NCI-H1436 treated with DMSO at 0.1 percent for 48 hours (cell line): ENCODE measurements around the gene ANKRD65.
"Not testable (repeated sequence)": the region's sequence is repeated elsewhere in the genome, so short reads cannot be mapped to it uniquely, and the experiment has no call there.

Source experiments
- DNase-seq: peaks from one replicate; lab custom pipeline; 2025; lab: John Stamatoyannopoulos, UW

The ANKRD65 gene

DNA sequence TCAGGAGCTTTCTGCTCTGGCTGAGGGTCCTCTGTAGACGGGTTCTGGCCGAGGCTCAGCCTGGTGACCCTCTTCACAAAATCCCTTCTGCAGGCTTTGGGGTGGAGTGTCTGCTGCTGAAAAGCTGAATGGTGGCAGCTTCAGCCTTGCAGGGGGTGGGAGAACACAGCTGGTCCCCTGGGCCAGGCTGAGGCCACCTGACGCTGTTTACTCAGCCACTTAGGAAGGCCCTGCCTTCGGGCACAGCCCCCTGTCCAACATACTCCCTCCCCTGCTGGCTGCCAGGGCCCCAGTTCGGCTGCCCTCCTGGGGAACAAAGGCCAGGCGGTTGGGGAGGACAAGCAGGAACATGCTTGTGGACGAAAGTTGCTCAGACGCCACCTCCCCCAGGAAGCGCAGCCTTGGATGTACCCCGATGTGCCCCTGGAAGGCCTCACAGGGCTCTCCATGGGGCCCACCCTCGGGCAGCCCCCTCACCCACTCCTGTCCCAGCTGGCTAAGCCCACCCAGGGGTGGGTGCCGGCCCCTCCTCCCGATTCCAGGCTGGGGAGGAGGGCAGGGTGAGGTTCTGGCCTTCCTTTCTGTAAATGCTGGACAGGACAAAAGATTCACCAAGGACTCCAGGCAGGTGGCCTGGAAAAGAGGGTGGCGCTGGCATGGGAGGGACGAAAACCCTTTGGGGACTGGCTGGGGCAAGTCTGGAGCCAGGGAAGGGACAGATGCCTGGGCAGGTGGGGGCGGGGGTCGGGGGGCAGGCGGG lies at the start of gene ANKRD65:
Gene ANKRD65 (minus strand): TSS at position 130 of the 760 bp plus-strand sequence. CDS start 271 bp downstream, outside the sequence.
- no peak for DNase-seq

DNA sequence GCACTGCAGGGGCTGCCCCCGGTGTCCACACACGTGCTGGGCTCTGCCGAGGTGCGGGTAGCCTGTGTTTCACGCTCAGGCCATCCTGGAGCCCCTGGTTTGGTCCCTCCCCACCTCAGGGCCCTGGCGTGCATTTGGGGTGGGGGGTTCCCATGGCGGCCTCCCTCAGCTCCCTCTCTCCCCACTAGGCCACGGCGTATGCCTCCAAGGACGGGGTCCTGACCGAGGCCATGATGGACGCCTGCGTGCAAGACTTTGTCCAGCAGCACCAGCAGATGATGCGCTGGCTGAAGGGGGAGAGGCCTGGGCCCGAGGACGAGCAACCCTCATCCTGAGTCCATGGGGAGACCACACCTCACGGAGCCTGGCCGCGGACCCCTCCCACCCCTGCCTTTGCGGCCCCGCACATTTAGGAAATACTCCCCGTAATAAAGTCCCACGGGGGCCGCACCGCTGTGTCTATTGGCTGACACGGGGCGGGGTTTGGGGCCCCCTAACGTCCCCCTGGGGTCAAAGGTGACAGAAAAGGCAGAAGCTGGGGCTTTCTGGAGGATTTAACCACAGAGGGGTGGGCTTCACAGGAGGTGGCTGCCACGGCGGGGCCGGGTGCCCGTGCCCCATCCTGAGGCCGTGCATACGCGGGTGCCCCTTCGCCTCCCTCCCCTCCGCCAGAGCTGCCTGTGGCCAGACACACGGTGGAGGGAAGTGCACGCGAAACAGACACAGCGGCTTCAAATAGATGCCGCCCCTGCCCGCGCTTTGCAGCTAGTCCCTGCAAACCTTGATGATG lies 47.3 kb upstream of the ANKRD65 start:
- not testable (repeated sequence) for DNase-seq

DNA sequence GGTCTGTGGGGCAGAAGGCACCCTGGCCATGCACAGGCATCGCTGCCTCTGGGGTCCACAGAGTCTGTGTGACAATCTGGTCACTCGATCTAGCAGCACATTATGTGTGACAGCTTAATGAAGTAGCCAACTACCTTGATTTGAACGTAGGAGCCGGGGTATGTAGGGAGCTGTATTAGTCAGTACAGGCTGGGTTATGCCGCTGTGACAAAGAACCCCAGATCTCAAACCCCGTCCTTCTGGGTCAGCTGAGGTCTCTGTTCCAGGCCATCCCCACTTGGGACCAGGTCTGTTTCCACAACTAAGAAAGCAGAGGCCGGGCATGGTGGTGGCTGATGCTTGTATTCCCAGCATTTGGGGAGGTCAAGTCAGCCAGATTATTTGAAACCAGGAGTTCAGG lies 42.2 kb upstream of the ANKRD65 start:
- DNase-seq: no peak

DNA sequence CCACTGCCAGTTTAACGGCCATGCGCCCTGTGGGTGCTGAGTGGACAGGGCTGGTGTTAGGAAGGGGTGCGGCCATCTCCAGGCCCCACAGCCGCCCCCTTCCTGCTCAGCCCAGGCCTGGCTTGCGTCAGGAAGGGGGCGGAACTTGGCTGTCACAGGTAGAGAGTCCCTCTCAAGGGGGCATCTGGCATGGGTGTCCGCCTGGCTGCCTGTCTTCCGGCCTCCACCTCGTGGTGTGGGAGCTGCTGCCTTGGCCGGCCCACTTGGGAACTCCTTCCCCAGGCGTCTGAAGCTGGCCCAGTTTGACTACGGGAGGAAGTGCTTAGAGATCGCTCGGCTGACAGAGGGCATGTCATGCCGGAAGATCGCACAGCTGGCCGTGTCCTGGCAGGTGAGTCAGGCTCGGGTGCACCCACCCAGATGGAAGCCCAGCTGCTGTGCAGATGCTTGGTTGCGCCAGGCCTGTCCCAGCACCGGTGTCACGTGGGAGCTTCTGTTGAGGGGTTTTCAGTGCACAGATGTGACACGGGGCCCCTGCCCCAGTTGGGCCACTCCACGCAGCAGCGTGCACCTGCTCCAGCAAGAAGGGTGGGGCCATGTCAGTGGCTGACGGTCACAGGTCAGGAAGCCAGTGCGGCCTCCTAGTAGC lies 41.4 kb upstream of the ANKRD65 start:
- DNase-seq: no peak

DNA sequence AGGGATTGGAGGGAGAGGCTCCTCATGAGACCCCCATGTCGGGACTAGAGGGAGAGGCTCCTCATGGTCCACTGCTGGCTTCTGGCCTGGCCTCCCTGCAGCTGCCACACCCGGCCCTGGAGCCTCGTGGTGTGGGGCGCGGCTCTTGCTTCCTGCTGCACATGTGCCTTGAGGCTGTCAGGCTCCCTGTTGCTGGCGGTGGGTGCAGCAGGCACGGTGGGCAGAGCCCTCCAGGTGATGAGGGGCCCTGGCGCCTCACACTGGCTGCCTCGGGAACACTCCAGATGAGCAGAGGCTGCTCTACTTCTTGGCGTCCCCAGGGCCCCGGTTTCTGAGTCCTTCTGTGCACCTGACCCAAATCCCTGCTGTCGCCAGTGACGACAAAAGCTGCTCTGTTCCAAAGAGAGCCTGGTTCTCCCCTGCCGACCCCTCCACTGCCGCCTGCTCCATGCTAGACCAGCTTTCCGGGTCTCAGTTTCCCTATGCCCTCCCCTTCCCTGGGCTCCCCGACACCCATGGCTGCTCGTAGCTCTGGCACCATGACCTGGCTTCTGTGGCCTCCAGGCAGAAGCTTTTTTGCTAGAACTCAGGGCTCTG lies 40.7 kb upstream of the ANKRD65 start:
- no peak for DNase-seq

DNA sequence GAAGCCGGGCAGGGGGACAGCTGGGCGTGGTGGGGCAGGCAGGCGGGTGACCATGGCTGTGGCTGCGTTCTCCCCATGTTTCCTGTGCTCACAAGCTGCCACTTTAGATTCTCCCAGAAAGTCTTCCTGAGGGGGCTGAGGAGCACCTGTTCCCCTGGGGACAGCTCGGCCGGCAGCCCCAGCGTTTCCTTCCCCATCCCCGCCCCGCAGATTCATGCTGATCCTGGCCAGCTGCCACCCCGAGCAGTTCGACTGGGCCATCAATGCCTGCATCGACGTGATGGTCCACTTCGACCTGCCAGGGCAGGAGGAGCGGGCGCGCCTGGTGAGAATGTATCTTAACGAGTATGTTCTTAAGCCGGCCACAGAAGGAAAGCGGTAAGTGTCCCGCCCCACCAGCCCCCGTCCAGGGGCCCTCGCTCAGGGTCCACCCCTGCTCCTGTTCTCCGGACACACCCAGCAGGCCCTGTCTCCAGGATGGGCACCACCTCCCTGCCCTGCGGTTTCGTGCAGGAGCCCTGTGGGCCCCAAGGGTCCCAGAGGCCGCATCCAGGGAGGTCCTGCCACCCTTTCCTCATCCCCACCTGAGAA lies 39.6 kb upstream of the ANKRD65 start:
- no peak for DNase-seq

DNA sequence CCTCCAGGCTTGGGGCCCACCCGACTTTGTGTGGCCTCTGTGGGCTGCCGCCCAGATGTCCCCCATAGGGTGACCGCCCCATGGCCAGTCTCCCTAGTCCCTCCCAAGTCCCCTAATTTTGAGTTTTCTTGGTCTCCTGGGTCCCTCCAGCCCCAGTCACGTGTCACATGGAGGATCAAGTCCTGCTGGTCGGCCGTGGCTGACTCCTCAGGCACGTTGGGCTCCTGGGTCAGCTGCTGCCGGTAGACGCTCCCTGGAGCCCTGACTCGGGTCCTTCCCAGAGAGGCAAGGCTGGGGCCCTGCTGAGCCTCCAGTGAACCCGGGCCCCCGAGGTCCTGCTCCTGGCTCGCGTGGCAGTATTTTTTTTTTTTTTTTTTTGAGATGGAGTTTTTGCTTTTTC lies 38.6 kb upstream of the ANKRD65 start:
- not testable (repeated sequence) for DNase-seq

DNA sequence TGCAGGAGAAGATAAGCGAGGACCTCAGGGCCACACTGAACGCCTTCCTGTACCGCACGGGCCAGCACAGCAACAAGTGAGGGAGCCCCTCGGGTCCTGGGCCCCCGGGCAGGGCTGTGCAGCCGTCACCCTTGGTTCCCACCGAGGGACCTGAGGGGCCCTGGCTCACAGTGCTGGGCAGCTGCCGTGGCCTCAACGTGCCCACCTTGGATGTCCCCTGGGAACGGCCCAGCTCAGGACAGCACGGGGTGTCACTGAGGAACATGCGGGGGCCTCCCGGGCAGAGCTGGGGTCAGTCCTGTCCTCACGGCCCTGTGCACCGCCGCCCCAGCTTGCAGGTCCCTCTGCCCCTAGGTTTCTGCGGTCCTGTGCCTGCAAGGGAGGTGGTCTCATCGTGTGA lies 38.1 kb upstream of the ANKRD65 start:
- not testable (repeated sequence) for DNase-seq

DNA sequence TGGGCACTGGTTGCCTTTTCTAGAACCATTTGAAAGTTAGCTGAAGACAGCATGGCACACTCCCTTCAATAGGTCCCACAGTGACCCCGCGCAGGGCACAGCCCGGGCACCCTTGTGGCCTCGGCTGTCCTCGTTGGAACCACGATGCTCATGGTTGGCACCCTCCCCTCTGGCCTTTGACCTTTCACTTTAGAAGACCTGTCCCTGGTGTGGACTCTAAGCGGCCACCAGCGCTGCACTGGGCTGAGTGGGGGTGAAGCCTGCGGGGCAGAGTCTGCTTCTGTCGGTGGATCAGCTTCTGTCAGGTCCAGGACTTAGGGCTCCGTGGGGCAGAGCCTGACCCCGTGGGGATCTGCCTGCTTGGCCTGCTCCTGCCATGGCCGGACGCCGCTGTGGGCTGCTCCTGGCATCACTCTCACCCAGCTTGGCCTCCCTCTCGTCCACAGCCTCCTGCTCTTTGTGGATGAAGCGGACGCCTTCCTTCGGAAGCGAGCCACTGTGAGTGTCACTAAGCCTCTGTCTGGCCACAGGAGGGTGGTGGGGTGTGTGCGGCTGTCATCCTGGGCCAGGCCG lies 35.7 kb upstream of the ANKRD65 start:
- not testable (repeated sequence) for DNase-seq

DNA sequence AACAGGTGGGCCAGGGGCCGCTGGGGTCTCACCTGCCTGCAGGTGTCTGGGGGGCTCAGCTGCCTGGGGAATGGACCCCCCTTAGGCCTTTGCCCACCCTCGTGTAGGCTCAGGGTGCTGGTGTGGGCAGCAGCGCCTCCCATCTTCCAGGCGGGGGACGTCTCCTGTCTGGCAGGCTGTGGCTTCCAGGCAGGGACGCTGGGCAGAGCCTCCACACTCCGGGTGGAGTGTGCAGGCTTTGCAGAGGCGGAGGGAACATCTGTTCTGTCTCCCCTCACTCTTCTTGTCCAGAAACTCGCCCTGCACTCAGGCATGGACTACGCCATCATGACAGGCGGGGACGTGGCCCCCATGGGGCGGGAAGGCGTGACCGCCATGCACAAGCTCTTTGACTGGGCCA lies 34.9 kb upstream of the ANKRD65 start:
- not testable (repeated sequence) for DNase-seq

DNA sequence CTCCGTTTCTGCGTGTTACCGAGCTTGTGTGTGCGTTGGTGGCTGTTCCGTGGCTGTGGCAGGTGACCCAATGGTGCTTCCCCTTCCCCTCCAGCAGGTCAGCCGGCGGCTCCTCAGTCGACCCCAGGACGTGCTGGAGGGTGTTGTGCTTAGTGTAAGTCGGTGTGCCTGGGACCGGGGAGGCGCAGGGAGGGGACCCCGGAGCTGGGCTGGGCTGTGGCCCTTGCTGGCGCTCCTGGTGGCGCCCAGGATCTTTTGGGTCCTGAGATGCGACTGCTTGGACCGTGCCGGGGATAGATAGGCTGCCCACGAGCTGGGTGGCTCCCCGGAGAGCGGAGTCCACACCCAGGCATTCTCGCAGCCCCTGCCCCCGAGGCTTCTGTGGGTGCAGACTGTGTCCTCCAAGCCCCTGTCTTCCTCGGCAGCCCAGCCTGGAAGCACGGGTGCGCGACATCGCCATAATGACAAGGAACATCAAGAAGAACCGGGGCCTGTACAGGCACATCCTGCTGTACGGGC lies 34.3 kb upstream of the ANKRD65 start:
- no peak for DNase-seq

DNA sequence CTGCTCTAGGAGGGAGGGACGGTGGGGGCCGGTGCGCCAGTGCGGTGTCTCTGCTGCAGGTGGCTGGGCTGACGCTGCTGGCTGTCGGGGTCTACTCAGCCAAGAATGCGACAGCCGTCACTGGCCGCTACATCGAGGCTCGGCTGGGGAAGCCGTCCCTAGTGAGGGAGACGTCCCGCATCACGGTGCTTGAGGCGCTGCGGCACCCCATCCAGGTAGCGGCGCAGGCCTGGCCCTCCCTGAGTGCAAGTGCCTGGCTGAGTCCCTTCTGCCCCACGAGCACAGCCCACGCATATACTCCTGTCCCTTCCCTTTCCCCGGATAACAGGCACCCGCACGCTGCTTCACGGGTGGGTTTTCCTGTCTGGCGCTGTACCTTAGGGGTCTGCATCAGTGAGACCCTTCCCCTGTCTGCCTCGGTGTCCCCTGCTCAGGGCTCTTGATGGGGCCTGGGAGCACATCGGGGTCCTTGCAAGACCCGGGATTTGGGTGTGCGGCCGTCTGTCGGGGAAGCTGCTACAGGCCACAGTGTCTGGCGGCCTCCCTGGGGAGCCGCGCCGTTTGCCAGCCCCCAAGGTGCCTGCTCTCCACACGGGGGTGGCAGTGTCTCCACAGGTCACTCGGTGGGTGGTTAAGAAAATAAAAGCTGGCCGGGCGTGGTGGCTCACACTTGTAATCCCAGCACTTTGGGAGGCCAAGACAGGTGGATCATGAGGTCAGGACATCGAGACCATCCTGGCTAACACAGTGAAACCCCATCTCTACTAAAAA lies 33.4 kb upstream of the ANKRD65 start:
- not testable (repeated sequence) for DNase-seq

DNA sequence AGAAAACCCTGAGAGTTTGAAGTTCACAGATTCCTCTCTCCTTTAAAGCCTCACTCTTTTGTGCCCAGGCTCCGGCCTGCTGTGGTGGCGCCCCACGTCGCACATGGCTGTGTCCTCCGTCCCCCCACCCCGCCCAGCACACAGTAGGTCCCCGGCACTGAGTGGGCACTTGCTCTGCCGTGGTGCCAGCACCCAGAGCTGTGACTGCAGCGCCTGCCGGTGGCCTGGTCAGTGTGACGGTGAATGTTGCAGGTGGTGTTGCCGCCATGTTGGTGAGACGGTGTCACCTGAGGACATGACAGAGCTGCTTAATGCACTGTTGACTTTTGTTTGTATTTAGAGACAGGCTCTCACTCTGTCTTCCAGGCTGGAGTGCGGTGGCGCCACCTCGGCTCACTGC lies 31.8 kb upstream of the ANKRD65 start:
- DNase-seq: no peak

DNA sequence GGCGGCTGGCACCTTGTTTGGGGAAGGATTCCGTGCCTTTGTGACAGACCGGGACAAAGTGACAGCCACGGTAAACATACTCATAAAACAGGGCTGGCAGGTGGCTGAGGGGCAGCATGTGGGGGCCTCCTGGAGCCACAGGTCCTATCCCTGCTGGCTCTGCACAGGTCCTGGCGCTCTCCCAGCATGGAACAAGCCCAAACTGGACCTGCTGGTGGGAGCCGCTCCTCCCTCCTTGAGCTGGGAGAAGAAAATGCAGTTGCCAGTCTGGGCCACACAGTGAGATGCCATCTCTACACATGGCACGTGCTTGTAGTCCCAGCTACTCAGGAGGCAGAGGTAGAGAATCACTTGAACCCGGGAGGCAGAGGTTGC lies 31.3 kb upstream of the ANKRD65 start:
- DNase-seq: not testable (repeated sequence)

DNA sequence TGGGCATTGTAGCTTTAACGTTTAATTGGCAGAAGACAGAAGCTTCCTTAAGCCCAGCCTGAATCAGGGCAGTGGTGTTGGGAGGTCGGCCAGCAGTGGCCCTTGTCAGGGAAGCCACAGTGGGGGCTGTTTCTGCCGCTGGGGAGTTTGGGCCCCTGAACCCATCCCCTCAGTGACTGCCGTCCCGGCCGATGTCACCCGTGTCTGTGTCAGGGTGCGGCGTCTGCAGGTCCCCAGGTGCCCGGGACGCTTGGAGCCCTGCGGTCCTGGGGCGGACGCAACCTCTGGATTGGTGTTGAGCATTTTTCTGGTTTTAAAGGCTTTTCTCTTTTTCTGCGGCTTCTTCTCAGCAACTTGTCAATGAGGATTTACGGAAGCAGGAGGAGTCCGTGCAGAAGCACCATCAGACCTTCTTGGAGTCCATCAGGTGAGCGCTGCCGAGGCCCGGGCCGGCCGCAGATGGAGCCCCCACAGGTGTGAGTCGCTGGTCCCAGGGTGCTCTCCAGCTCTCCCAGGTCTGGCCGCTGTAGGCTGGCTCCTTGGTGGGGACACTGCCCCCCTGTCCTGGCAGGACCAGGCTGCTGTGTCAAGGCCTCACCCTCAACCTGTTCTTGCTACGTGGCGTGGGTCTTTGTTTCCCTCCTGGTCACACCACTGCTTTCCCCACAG lies 30.8 kb upstream of the ANKRD65 start:
- DNase-seq: no peak

DNA sequence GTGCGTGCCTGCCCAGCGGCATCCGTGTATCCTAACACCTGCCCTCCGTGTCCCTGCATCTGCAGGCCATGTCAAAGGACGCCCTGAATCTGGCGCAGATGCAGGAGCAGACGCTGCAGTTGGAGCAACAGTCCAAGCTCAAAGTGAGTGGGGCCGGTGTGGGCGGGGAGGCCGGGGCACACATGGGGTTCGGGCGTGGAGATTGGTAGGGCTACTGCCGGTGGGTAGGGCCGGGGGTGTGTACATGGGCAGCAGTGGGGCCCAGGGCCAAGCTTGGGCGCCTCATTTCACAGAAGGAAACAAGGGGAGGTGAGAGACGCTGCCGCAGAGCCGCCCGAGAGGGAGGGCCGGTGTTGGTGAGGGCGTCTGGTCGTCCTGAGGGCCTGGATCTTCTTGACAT lies 29.5 kb upstream of the ANKRD65 start:
- not testable (repeated sequence) for DNase-seq

DNA sequence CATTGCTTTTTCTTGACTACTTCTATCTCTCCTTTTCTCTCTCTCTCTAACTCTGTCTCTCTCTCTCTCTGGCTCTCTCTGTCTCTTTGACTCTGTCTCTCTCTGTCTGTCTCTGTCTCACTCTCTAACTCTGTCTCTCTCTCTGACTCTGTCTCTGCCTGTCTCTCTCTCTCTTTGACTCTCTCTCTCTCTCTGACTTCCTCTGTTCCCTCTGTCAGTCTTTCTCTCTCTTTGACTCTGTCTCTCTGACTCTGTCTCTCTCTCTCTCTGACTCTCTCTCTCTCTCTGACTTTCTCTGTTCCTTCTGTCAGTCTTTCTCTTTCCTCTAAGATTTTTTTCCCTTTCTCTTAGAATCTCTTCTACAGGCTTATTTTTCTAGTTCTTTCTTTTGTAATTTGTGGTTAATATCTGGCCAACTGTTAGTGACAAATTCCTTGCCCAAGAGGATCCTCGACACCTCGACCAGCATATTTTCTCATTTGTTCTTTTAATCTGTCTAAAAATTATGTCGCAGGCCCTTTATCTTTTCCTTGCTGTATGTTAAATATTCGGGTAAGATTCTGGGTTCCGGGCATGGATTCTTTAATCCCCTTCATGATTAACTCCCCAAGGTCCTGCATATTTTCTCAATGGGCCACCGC lies 28.1 kb upstream of the ANKRD65 start, which contains the start of gene ATAD3C:
Gene ATAD3C (plus strand): TSS at position 591 of the 641 bp plus-strand sequence. CDS start 995 bp downstream, outside the sequence.
- no peak for DNase-seq

DNA sequence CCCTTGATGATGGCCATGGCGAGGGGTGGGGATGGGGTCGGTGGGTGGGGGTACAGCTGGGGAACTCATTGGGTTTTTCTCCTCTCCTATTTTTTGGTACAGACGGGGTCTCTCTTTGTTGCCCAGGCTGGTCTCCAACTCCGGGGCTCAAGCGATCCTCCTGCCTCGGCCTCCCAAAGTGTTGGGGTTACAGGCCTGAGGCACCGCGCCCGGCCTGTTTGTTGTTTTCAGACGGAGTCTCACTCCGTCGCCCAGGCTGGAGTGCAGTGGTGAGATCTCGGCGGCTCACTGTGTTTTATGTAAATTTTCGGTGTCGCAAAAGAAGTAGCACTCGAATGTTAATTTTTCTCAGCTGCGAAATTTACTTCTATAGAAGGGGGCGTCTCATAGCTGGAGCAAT lies 25.6 kb upstream of the ANKRD65 start:
- DNase-seq: not testable (repeated sequence)

DNA sequence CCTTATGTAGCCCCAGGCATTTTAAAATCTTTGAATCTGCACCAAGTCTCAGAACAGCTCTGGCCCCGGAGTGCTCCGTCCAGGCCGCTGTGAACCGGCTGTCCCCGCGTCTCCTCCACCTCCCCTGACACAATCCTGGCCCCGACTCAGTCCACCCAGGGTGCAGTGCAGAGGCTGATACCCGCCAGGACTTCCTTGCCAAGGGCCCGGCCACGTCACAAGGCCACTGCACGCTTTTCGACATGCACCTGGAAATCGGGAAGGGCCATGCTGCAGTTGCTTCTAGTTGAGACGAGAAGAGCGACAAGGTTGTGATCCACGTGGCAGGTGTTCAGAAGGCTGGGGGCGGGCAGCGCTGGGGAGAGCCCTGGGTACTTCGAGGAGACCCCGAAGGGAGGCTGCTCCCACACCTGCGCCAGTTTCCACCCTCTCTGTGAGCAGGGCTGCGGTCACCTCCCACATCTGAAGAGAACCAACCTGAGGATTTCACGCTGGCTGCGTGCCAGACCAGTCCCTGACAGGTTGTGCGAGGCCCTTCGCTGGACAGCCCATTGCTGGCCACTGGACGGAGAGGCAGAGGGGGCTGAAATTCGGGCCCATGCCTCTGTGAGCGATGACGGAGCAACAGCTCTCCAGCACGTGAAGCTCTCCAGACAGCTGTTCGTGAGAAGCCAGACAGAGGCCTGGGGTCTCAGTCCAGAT lies 21.1 kb upstream of the ANKRD65 start:
- no peak for DNase-seq
